Panc1 (cell line): ENCODE measurements around the gene ZNF354C.

Experiments used
- CTCF ChIP-seq: fragments of 450-650 bp; IDR thresholded peaks from 2 replicates; pipeline ENCODE4 v1.5.1; 2017; ENCODE audit warnings: mild to moderate bottlenecking
- POLR2AphosphoS5 ChIP-seq: IDR thresholded peaks from 2 replicates; pipeline ENCODE4 v1.6.1; 2012; ENCODE audit warnings: mild to moderate bottlenecking, low read depth, low read length, moderate library complexity
- REST ChIP-seq, 2 experiments: IDR thresholded peaks; 2 replicates each; pipeline ENCODE4 v1.6.1; 2011 to 2012; ENCODE audit warnings: low read depth in 2 of 2, control low read depth in 1 of 2, low read length in 1 of 2, mild to moderate bottlenecking in 1 of 2, moderate library complexity in 1 of 2; ENCODE audit not compliant: insufficient read depth in 1 of 2
- TCF7L2 ChIP-seq: IDR thresholded peaks from 2 replicates; pipeline ENCODE4 v1.6.1; 2011; ENCODE audit warnings: mild to moderate bottlenecking, low read depth, low read length, inconsistent platforms

- TF ChIP-seq POLR2AphosphoS5 = no peak
- no peak for TF ChIP-seq CTCF
- TF ChIP-seq TCF7L2 = no peak
- no peak for TF ChIP-seq REST (IDR thresholded peaks at IDR 0.05; ENCODE audit: insufficient read depth in 1 of 2, low read depth in 2 of 2, low read length in 1 of 2)
Observed at GRCh38 chr5:179130101-179130681, 70.0 kb downstream of the ZNF354C start.
